Suprapubic skin (tissue), 4 donors: Measurements from ENCODE around the gene TLE1.

Experiments used
- POLR2A ChIP-seq, 2 donors: fragments of 450-650 bp; IDR thresholded peaks; one replicate each; pipeline ENCODE4 v1.6.1; 2017; ENCODE audit warnings: antibody characterized with exemption in 2 of 2, mild to moderate bottlenecking in 2 of 2, moderate library complexity in 2 of 2
- POLR2AphosphoS5 ChIP-seq, 3 donors: sonication (generic); formaldehyde crosslinking; IDR thresholded peaks; one replicate each; pipeline ENCODE4 v1.6.1; 2017; ENCODE audit warnings: antibody characterized with exemption in 3 of 3
- TF ChIP-seq, protein P1 (sequence below), 2 donors: fragments of 200-600 bp in 1 of 2; fragments of 450-650 bp in 1 of 2; sonication (generic) in 1 of 2; IDR thresholded peaks; one replicate each; pipeline ENCODE4 v1.5.1; 2016 to 2019; ENCODE audit warnings: antibody characterized with exemption in 2 of 2, mild to moderate bottlenecking in 1 of 2, moderate library complexity in 1 of 2

DNA sequence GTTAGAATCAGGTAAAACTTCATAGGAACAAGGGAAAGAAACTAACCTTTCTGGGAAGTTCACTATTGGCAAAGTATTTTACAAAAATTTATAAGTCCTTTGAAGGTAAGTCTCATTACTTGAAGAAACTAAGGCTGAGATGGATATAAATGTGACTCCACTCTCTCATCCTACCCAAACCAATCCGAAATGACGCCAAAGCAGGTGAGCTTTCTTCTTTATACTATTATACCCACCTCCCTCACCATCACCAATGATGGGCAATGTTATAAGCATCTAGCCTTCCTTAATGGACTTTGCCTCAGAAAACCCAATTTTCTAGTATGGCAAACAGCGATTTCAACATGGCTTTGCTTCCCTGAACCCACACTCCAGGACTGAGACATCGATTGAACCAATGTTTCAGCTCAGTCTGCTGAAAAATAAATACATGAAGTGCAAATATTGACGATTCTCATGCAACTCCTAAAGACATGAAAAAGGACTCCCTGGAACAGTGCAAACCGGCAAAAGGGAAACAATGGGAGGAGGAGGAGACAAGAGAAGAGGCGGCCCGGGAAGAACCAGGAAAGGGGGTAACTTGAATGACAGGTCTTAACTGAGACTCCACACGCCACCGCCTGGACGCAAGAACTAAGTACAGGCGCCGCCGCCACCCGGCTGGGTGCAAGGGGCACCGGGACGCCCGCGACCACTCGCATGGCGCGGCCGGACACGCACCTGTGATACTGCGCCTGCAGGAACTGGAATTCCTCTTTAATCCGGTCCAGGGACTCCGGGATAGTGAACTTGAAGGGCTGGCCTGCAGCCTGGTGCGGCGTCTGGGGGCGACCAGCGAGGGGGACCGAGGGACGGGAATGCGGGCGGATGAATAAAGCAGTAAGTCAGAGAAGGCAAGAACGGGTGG lies 2.5 kb downstream of the TLE1 start:
- TF ChIP-seq, protein P1, sequence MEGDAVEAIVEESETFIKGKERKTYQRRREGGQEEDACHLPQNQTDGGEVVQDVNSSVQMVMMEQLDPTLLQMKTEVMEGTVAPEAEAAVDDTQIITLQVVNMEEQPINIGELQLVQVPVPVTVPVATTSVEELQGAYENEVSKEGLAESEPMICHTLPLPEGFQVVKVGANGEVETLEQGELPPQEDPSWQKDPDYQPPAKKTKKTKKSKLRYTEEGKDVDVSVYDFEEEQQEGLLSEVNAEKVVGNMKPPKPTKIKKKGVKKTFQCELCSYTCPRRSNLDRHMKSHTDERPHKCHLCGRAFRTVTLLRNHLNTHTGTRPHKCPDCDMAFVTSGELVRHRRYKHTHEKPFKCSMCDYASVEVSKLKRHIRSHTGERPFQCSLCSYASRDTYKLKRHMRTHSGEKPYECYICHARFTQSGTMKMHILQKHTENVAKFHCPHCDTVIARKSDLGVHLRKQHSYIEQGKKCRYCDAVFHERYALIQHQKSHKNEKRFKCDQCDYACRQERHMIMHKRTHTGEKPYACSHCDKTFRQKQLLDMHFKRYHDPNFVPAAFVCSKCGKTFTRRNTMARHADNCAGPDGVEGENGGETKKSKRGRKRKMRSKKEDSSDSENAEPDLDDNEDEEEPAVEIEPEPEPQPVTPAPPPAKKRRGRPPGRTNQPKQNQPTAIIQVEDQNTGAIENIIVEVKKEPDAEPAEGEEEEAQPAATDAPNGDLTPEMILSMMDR (IDR thresholded peaks at IDR 0.05), result peak; percentile 42 to 67
- TF ChIP-seq POLR2A (IDR thresholded peaks at IDR 0.05) (no peak), POLR2AphosphoS5 (IDR thresholded peaks at IDR 0.05) (no peak)
